ENCODE results near the gene EMILIN1.

Gene EMILIN1

DNA sequence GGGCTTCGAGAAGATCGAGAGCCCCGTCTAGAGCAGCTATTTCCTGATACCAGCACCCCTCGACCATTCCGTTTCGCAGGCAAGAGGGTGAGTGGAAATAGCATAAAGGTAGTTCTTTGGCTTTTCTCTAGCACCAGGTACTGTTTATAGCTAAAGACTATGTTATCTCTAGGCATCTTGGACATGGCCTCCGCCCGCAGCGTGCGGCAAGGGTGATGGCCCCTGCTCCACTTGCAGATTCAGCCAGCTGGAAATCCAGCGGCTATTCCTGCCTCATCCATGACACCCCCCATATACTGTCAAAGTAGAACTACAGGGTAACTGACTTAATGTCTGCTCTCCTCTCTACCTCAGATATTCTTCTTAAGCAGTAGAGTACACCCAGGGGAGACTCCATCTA, 23.7 kb upstream of the EMILIN1 start:
- TF ChIP-seq, protein P1, sequence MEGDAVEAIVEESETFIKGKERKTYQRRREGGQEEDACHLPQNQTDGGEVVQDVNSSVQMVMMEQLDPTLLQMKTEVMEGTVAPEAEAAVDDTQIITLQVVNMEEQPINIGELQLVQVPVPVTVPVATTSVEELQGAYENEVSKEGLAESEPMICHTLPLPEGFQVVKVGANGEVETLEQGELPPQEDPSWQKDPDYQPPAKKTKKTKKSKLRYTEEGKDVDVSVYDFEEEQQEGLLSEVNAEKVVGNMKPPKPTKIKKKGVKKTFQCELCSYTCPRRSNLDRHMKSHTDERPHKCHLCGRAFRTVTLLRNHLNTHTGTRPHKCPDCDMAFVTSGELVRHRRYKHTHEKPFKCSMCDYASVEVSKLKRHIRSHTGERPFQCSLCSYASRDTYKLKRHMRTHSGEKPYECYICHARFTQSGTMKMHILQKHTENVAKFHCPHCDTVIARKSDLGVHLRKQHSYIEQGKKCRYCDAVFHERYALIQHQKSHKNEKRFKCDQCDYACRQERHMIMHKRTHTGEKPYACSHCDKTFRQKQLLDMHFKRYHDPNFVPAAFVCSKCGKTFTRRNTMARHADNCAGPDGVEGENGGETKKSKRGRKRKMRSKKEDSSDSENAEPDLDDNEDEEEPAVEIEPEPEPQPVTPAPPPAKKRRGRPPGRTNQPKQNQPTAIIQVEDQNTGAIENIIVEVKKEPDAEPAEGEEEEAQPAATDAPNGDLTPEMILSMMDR (conservative IDR thresholded peaks at IDR 0.05; ENCODE audit: low read depth, low read length): no peak
- no peak overlapping the region for H3K4me3 ChIP-seq (ENCODE audit: low read depth, low read length)
- no peak for DNase-seq (ENCODE audit: low read depth)

DNA sequence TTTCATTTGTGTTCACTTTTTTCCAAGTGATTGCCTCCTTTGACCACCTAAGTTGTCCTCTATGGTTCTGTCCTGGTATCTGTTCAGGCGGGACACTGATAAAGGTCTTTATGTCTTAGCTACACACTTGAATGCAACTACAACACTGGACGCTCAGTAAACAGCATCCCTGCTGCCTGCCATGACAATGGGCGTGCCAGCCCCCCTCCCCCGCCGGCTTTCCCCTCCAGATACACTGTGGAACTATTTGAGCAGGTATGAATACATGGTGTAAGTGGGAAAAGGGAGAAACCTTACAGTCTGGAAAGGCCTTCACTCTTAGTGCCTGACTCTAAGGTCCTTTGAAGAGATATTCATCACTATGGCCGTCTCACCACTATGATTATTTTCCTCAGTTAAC, 21.2 kb upstream of the EMILIN1 start:
- TF ChIP-seq, protein P1 (conservative IDR thresholded peaks at IDR 0.05; ENCODE audit: low read depth, low read length): no peak
- DNase-seq (ENCODE audit: low read depth): no peak
- H3K4me3 ChIP-seq (ENCODE audit: low read depth, low read length): no peak overlapping the region

DNA sequence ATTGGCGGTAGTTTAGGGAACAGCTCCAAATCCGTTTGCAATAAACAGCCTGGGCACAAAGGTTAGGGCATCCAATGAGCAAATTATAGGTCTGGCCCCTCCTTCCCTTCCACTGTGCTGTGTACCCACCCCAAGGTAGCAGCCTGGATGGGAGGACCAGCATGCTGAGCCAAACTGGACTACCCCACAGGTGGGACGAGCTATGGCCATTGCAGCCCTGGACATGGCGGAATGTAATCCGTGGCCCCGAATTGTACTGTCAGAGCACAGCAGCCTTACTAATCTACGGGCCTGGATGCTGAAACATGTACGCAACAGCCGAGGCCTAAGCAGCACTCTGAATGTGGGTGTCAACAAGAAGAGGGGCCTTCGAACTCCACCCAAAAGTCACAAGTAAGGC, 20.2 kb upstream of the EMILIN1 start:
- TF ChIP-seq, protein P1 (conservative IDR thresholded peaks at IDR 0.05; ENCODE audit: low read depth, low read length): no peak
- no peak overlapping the region for H3K4me3 ChIP-seq (ENCODE audit: low read depth, low read length)
- DNase-seq (ENCODE audit: low read depth): no peak

DNA sequence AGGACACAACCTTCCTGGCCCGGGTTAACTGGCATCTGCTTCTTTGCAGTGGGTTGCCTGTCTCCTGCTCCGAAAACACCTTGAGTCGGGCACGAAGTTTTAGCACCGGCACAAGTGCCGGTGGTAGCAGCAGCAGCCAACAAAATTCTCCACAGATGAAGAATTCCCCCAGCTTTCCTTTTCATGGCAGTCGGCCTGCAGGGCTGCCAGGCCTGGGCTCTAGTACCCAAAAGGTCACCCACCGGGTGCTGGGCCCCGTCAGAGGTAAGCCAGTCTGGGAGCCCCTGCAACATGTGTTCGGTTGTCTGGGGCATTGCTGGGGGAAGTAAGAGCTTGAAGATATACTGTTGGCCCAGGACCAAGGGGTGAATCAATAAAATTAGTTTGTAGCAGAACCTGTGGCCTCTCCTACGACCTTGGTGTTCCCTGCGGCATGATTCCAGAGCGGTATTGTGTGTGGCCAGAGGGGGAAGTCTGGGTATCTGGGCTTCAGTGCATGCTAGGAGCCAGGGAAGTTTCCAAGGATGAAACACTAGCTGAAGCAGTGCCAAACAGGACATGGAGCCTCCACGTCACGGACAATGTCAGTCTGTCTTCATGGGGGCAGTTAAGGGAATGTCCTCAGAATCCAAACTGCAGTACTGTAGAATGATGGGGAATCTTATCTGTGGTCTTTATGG, 19.1 kb upstream of the EMILIN1 start:
- H3K4me3 ChIP-seq (ENCODE audit: low read depth, low read length): no peak overlapping the region
- TF ChIP-seq, protein P1 (conservative IDR thresholded peaks at IDR 0.05; ENCODE audit: low read depth, low read length): no peak
- no peak for DNase-seq (ENCODE audit: low read depth)

DNA sequence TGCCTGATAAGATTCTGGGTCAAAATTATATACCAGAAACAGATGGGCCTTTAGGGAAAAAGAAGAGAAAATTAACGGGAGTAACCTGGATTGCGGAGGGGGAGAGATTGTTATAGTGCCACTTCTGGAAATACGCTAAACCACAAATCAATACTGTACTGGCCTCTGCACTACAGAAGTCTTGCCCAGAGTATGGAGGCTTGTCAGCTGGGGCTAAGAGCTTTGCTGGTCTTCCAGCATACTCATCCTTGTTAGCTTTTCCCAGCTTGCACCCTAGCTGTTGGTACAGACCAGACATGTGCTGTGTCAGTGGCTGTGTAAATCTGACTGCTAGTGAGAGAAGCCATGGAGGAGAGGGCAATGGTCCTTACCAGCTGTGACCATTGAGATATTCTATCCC, 18.1 kb upstream of the EMILIN1 start:
- no peak for DNase-seq (ENCODE audit: low read depth)
- no peak overlapping the region for H3K4me3 ChIP-seq (ENCODE audit: low read depth, low read length)
- TF ChIP-seq, protein P1 (conservative IDR thresholded peaks at IDR 0.05; ENCODE audit: low read depth, low read length): no peak

DNA sequence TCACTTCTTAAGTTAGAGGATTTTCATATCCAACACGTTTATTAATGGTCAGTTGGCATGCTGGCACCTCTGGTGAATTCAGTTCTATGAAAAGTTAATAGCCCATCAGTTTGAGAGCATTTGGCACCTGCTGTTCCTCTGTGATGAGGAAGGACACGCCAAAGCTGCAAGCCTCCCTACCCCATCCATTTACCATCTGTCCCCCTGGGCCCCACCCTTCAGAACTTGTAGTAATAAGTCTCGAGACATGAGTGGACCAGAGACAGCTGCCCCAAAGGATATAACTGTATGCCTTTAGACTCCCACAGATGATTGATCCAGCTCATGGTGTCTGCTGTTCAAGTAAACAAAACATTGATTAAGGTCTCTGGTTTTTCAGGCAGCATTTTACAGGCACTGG, 13.3 kb upstream of the EMILIN1 start:
- no peak for DNase-seq (ENCODE audit: low read depth)
- no peak overlapping the region for H3K4me3 ChIP-seq (ENCODE audit: low read depth, low read length)
- TF ChIP-seq, protein P1 (conservative IDR thresholded peaks at IDR 0.05; ENCODE audit: low read depth, low read length): no peak

DNA sequence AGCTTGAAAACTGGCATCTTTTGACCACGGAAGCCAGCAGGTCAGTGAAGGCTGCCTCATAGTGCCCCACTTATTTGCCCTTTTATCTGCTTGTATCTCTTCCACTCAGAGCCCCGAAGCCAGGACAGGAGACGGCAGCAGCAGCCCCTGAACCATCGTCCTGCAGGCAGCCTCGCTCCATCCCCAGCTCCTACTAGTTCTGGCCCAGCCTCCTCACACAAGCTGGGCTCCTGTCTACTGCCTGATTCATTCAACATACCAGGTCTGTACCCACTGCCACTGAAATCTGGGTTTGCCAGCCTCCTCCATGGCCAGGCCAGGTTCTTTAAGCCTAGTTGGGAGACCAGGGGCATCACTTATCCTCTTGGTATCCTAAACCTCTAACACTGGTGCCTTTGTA, 11.0 kb upstream of the EMILIN1 start:
- no peak overlapping the region for H3K4me3 ChIP-seq (ENCODE audit: low read depth, low read length)
- TF ChIP-seq, protein P1 (conservative IDR thresholded peaks at IDR 0.05; ENCODE audit: low read depth, low read length): no peak

More for the DNA sequence above, 11.0 kb upstream of the EMILIN1 start:
- DNase-seq (ENCODE audit: low read depth): no peak

All from choroid plexus epithelial cell (primary cell).